ENCODE results near the gene RADIL.

The RADIL gene, protein sequence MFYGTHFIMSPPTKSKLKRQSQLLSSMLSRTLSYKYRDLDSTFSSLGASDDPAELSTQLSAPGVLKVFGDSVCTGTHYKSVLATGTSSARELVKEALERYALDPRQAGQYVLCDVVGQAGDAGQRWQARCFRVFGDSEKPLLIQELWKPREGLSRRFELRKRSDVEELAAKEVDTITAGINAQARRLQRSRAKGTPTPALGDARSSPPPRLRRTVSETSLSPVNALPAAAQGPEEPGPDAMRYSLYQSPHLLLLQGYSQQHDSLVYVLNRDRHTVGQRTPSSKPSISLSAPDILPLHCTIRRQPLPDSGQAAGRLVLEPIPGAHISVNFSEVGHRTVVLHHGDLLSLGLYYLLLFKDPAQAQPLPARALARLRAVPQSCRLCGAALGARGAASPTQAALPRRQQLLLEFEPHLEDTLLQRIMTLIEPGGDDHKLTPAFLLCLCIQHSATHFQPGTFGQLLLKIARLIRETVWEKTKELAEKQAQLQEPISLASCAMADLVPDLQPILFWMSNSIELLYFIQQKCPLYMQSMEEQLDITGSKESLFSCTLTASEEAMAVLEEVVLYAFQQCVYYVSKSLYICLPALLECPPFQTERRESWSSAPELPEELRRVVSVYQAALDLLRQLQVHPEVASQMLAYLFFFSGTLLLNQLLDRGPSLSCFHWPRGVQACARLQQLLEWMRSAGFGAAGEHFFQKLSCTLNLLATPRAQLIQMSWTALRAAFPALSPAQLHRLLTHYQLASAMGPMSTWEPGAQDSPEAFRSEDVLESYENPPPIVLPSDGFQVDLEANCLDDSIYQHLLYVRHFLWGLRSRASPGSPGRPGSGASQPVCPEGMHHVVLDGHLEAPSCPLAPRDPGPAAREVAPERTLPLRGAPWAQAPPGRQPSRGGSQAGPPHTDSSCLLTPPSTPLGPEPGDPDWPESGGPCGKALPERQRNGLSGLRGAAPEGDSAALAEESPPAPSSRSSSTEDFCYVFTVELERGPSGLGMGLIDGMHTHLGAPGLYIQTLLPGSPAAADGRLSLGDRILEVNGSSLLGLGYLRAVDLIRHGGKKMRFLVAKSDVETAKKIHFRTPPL

DNA sequence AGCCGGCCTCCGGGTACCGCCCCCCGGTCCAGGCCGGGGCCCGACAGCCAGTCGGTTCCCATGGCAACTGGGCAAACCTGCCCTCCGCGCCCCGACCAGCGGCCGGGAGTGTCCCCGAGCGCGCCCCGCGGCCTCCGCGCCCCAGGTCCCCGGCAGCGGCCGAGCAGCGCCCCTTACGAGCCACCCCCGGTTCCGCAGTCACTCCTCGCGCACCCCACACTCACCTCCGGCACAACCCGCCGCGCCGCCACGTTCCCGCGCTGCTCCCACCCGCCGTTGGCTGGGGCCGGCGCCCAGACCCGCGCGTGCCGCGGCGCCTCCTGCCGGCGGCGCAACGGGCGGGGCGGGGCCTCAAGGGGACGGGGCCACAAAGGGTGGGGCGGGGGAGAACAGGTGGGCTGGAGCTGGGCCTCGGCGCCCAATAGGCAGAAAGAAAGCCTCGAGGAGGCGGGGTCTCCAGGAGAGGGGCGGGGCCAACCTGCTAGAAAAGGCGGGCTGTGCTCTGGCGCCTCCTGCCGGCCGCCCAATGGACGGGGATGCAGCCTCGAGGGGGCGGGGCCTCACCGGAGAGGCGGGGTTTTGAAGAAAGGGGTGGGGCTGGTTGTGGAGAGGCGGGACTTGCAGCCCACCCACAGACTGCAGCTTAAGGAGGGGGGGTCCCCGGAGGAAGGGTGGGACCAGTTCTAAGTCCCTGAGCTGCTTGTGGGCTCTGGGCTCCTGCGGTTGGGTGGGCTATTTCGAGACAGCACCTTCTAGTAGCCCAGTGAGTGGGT lies at the start of gene RADIL:
TSS of gene RADIL (minus strand) at position 345 of the 773 bp plus-strand sequence. CDS start 5,577 bp downstream, outside the sequence.
- Mint-ChIP-seq H3K27ac (no peak within 1 kb of the TSS), H3K27me3 (peaks cover 22% of the 10 kb centered on the region), H3K4me1 (ENCODE audit: low read depth) (peaks cover 15% of the 10 kb centered on the region), H3K4me3 (peak within 1 kb of the TSS; percentile 77), H3K36me3 (no peaks in the 10 kb centered on the region), H3K9me3 (ENCODE audit: low read depth) (no peaks in the 10 kb centered on the region)

DNA sequence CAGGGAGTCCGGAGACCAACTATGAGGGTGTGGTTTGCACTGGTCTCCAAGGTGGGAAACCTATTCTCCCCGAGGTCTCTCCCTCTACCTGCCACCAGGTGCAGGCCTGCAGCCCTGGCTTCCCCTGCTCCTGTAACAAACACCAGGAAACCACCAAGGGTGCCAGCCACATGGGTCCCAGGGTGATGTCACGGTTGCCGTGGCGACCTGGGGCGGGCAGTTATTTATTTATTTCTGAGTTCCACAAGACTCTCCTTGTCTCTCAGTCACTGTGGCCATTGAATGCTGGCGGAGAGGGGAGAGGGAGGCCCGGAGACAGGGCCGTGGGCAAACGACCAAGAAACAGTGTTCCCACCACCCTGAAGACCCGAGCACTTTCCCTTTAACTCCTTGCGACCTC lies 48.4 kb upstream of the RADIL start:
- H3K4me3 Mint-ChIP-seq = no peak overlapping the region
- H3K27me3 Mint-ChIP-seq = peaks cover 4% of the 10 kb centered on the region
- no peak overlapping the region for H3K27ac Mint-ChIP-seq
- no peaks in the 10 kb centered on the region for H3K9me3 Mint-ChIP-seq (ENCODE audit: low read depth)
- no peaks in the 10 kb centered on the region for H3K4me1 Mint-ChIP-seq (ENCODE audit: low read depth)
- no peaks in the 10 kb centered on the region for H3K36me3 Mint-ChIP-seq

DNA sequence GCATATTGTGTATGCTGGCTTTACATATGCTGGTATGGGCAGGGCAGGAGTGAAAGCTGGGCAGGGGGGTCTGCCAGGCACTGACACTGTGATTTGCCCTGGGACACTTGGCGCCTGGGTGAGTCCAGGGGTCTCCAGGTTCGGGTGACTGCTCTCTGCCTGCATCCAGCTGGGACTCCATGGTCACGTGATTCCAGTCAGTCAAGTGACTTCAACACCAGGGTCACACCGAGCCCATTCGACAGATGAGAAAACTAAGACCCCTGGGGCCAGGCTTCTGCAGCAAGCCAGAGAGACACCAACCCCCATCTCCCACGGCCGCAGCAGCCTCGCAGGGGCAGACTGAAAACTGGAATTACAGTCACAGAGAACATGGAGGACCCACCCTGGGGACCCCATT lies 45.5 kb upstream of the RADIL start:
- no peaks in the 10 kb centered on the region for H3K36me3 Mint-ChIP-seq
- no peaks in the 10 kb centered on the region for H3K4me1 Mint-ChIP-seq (ENCODE audit: low read depth)
- no peaks in the 10 kb centered on the region for H3K9me3 Mint-ChIP-seq (ENCODE audit: low read depth)
- H3K4me3 Mint-ChIP-seq = no peak overlapping the region
- peaks cover 8% of the 10 kb centered on the region for H3K27me3 Mint-ChIP-seq
- no peak overlapping the region for H3K27ac Mint-ChIP-seq

DNA sequence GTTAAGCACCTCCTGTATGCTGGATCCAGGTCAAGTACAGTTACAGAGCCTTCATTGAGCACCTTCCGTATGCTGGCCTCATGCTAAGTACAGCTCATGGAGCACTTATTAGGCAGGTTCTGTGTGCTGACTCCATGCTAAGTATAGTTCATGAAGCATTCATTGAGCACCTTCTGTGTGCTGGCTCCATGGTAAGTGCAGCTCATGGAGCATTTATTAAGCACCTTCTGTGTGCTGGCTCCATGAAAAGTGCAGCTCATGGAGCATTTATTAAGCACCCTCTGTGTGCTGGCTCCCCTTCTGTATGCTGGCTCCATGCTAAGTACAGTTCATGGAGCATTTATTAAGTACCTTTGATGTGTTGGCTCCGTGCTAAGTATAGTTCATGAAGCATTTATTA lies 44.9 kb upstream of the RADIL start:
- Mint-ChIP-seq H3K27ac (no peak overlapping the region), H3K36me3 (no peaks in the 10 kb centered on the region), H3K4me1 (ENCODE audit: low read depth) (no peaks in the 10 kb centered on the region)

DNA sequence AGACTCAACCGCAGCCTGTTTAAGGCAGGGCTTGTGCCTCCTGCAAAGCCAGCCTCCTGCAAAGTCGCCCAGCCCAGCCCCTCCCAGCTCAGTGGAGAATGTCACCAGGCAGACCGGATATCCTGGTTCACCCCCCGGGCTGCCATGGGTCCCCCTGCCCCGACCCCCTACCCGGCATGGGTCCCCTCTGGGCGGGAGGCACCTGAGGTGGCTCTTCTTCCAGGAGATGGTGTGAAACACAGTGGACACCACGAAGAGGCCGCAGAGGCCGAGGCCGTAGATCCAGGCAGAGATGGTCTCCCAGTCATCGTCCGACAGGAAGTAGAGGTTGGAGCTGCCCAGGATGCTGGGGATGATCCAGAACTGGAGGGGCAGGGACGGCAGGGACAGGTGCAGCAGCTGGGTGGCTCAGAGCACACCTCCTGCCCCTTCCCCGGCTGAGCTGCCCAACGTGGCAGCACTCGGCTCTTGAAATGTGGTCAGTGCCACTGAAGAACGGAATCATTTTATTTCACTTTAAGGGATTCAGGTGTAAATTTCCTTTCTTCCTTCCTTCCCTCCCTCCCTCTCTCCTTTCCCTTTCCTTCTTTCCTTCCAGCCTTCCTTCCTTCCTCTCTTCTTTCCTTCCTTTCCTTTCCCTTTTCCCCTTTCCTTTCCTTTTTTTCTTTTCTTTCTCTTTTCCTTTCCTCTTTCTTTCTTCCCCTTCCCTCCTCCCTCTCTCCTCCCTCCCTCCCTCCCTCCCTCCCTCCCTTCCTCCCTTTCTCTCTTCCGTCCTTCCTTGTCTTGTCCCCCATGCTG lies 36.7 kb upstream of the RADIL start:
- no peaks in the 10 kb centered on the region for H3K9me3 Mint-ChIP-seq (ENCODE audit: low read depth)
- H3K27ac Mint-ChIP-seq = no peak overlapping the region

More for the DNA sequence above, 44.9 kb upstream of the RADIL start:
- Mint-ChIP-seq H3K4me3 (no peak overlapping the region), H3K9me3 (ENCODE audit: low read depth) (no peaks in the 10 kb centered on the region), H3K27me3 (peaks cover 8% of the 10 kb centered on the region)

DNA sequence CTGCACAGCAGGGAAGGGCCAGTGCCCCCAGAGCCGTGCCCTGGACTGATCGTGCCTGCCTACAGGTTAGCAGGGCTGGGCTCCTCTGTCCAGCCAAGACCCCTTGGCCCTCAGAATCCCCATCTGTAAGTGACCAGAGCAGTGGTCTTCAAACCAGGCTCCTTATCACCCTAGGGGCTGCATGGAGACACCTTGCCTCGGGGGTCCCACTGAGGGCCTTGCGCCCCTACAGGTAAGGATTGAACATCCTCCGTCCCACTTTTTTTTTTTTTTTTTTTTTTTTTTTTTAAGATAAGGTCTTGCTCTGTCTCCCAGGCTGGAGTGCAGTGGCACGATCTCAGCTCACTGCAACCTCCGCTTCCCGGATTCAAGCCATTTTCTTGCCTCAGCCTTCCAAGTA lies 32.6 kb upstream of the RADIL start:
- H3K4me3 Mint-ChIP-seq = no peak overlapping the region
- H3K27ac Mint-ChIP-seq = no peak overlapping the region
- no peaks in the 10 kb centered on the region for H3K36me3 Mint-ChIP-seq
- H3K27me3 Mint-ChIP-seq = no peaks in the 10 kb centered on the region
- H3K9me3 Mint-ChIP-seq (ENCODE audit: low read depth) = no peaks in the 10 kb centered on the region
- no peaks in the 10 kb centered on the region for H3K4me1 Mint-ChIP-seq (ENCODE audit: low read depth)

More for the DNA sequence above, 36.7 kb upstream of the RADIL start:
- peaks cover 5% of the 10 kb centered on the region for H3K27me3 Mint-ChIP-seq
- no peaks in the 10 kb centered on the region for H3K4me1 Mint-ChIP-seq (ENCODE audit: low read depth)
- H3K36me3 Mint-ChIP-seq = no peaks in the 10 kb centered on the region
- no peak overlapping the region for H3K4me3 Mint-ChIP-seq

DNA sequence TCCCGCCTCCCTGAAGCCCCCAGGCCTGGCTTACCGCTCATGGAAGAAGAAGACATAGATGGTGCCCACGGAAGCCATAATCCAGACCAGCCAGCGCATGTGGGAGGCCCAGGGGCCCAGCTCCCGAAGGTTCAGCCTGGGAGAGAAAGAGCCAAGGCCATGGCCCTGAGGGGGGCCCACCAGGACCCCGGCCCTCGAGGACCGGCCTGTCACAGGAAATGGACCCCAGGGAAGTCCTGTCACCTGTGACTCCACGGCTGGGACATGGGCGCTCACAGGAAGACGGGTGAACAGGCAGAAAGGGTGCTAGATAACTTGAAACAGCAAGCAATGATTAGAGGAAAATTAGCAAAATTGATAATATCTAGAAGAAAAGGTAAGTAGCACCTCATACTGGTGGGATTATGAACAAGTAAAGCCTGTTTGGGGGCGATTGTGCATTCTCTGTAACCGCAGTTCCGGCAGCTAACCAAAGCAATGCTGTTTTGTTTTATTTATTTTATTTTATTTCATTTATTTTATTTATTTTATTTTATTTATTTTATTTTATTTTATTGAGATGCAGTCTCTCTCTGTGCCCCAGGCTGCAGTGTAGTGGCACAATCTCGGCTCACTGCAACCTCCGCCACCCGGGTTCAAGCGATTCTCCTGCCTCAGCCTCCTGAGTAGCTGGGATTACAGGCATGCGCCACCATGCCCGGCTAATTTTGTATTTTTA lies 27.8 kb upstream of the RADIL start:
- Mint-ChIP-seq H3K9me3 (ENCODE audit: low read depth) (no peaks in the 10 kb centered on the region), H3K4me1 (ENCODE audit: low read depth) (no peaks in the 10 kb centered on the region), H3K27me3 (no peaks in the 10 kb centered on the region), H3K27ac (no peak overlapping the region), H3K36me3 (no peaks in the 10 kb centered on the region), H3K4me3 (no peak overlapping the region)

DNA sequence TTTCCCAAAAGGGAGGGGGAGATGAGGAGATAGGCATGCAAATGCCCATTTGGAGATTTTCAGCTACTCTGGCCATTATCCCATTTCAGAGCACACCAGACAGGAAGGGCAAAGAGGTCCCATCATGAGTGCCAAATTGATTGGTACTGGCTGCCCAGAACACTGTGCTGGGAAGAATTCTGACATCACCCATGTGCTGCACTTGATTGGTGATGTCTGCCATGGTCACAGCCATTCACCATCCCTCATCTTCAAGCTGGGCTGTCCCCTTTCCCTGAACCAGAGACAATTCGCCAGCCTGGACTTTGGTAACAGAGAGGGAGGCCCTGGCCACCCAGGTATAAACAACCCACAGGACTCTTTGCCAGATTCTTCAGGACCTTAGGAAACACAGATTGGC lies 23.2 kb upstream of the RADIL start:
- H3K36me3 Mint-ChIP-seq = no peaks in the 10 kb centered on the region
- H3K4me1 Mint-ChIP-seq (ENCODE audit: low read depth) = no peaks in the 10 kb centered on the region
- no peaks in the 10 kb centered on the region for H3K9me3 Mint-ChIP-seq (ENCODE audit: low read depth)
- peaks cover 5% of the 10 kb centered on the region for H3K27me3 Mint-ChIP-seq
- H3K4me3 Mint-ChIP-seq = no peak overlapping the region
- H3K27ac Mint-ChIP-seq = no peak overlapping the region

DNA sequence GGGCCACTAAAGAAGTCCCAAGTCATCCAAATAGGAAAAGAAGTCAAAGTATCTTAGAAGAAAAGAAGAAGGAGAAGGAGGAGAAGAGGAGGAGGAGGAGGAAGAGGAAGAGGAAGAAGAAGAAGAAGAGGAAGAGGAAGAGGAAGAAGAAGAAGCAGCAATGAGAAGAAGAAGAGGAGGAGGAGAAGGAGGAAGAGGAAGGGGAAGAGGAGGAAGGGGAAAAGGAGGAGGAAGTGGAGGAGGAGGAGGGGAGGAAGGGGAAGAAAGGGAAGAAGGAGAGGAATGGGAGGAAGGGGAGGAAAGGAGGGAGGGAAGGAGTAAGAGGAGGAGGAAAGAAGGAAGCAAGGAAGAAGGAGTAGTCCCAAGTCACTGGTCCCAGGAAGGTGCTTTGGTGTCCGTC lies 21.7 kb upstream of the RADIL start:
- Mint-ChIP-seq H3K36me3 (no peaks in the 10 kb centered on the region), H3K4me1 (ENCODE audit: low read depth) (no peaks in the 10 kb centered on the region), H3K4me3 (no peak overlapping the region), H3K27me3 (peaks cover 5% of the 10 kb centered on the region), H3K27ac (no peak overlapping the region), H3K9me3 (ENCODE audit: low read depth) (no peaks in the 10 kb centered on the region)

DNA sequence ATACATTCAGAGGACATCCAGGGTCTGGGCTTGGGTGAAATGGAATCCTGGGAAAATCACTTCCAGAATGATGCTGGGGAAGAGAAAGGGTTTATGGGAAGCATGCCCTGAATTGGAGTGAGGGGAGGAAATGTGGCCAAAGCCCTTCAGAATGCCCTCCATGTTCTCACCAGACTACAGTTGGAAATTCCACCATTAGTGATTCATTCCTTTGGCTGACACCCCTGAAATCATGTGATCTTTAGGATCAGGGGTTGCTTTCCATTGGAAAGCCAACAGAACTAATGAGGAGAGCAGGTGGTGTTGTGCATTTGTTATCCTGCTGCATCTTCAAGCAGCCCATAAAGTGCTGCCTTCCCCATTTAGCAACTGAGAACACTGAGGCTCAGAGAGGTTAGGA lies 20.8 kb upstream of the RADIL start:
- H3K4me3 Mint-ChIP-seq = no peak overlapping the region

DNA sequence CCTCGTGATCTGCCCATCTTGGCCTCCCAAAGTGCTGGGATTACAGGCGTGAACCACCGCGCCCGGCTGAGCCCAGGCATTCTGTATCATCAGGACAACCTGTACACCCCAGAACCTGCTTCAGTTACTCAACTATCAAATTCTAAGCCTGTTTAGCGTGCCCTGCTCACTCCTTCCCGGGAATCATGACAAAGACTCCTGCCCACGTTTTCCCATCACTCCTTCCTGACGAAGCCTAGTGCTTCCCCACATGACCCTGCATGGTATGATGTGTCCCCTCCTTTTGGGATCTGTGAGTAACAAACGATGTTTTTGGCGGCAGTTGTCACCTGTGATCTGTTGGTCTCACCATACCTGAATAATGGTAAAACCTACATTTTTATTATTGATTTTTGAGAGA lies 12.2 kb upstream of the RADIL start:
- H3K36me3 Mint-ChIP-seq = no peaks in the 10 kb centered on the region
- H3K9me3 Mint-ChIP-seq (ENCODE audit: low read depth) = peaks cover 6% of the 10 kb centered on the region
- no peak overlapping the region for H3K27ac Mint-ChIP-seq

More for the DNA sequence above, 20.8 kb upstream of the RADIL start:
- Mint-ChIP-seq H3K4me1 (ENCODE audit: low read depth) (no peaks in the 10 kb centered on the region), H3K9me3 (ENCODE audit: low read depth) (no peaks in the 10 kb centered on the region), H3K36me3 (no peaks in the 10 kb centered on the region), H3K27me3 (peaks cover 5% of the 10 kb centered on the region), H3K27ac (no peak overlapping the region)

DNA sequence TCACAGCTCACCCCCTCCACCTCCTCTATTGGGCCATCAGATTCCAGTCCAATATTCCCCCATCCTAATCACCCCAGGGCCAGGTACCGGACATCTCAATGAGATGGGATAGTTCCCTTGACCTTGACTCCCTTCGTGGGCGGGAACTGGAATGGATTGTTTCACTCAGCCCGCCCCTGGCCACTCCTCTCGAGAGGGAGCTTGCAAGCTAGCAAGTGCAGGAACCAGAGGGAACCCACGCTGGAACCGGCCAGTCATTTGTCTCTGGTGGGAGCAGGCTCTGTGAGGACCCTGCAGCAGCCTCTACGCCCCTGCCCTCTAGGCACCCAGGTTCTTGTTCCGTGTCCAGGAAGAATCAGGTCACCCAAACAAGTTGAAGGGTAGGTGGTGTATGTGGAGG lies 11.0 kb upstream of the RADIL start:
- Mint-ChIP-seq H3K27ac (no peak overlapping the region), H3K9me3 (ENCODE audit: low read depth) (peaks cover 6% of the 10 kb centered on the region), H3K27me3 (peaks cover 1% of the 10 kb centered on the region), H3K4me1 (ENCODE audit: low read depth) (no peaks in the 10 kb centered on the region), H3K36me3 (no peaks in the 10 kb centered on the region), H3K4me3 (no peak overlapping the region)

More for the DNA sequence above, 12.2 kb upstream of the RADIL start:
- peaks cover 1% of the 10 kb centered on the region for H3K27me3 Mint-ChIP-seq
- H3K4me3 Mint-ChIP-seq = no peak overlapping the region
- H3K4me1 Mint-ChIP-seq (ENCODE audit: low read depth) = no peaks in the 10 kb centered on the region

DNA sequence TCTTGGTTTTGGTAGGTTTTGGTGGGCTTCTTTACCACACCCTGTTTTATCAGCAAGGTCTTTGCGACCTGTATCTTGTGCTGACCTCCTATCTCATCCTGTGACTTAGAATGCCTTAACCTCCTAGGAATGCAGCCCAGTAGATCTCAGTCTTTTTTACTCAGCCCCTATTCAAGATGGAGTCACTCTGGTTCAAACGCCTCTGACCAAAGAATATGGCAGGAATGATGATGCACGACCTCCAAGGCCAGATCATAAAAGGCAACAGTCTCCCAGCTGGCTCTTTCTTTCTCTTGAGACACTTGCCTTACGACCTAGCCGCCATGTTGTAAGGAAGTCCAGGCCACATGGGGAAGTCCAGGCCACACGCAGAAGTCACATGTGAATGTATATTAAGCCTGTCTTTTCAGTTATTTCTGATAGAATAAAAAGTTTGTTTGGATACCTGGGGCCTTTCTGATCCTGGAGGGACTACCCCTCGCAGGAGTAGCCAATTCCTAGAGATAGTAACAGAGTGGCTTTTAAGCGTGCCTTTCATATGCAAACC lies 10.5 kb upstream of the RADIL start:
- no peaks in the 10 kb centered on the region for H3K4me1 Mint-ChIP-seq (ENCODE audit: low read depth)
- no peaks in the 10 kb centered on the region for H3K36me3 Mint-ChIP-seq
- no peak overlapping the region for H3K27ac Mint-ChIP-seq
- H3K27me3 Mint-ChIP-seq = peaks cover 1% of the 10 kb centered on the region
- H3K4me3 Mint-ChIP-seq = no peak overlapping the region
- peaks cover 6% of the 10 kb centered on the region for H3K9me3 Mint-ChIP-seq (ENCODE audit: low read depth)

Measured in activated naive CD8-positive, alpha-beta T cell (primary cell).